H1 (cell line): Measurements from ENCODE around the gene COL11A1. TPM values are rescaled to one million over a fixed set of nuclear protein-coding genes. Genes with fewer than 3 reads are reported as not detected.

Experiments
- CTCF ChIA-PET: fragments of 300-600 bp; sonication (Branson Sonifier 250); formaldehyde crosslinking; loops from one replicate; lab custom pipeline; 2021; ENCODE audit not compliant: partially characterized antibody; lab: Charles Lee
- POLR2A ChIA-PET: fragments of 300-600 bp; sonication (Branson Sonifier 250); formaldehyde crosslinking; loops from one replicate; lab custom pipeline; 2021; ENCODE audit warnings: inconsistent platforms; ENCODE audit not compliant: partially characterized antibody; lab: Charles Lee
- DNase-seq, 2 experiments: peaks; one replicate each; pipeline versions ENCODE4 v3.0.0 to v3.0.0-alpha.2; 2010 to 2022; ENCODE audit warnings: low spot score in 2 of 2, low read depth in 1 of 2, mixed read lengths in 1 of 2
- FAIRE-seq: peaks from 2 replicates; lab custom pipeline; 2011; peaks lifted over from hg19 to GRCh38; lab: Jason Lieb, UNC
- H2AFZ ChIP-seq: 2 replicates; pipeline ENCODE4 v1.8.1; 2012; ENCODE audit warnings: low read length, inconsistent platforms
- H2AK5ac ChIP-seq: 2 replicates; pipeline ENCODE4 v1.6.1; 2013; ENCODE audit warnings: low read depth, low read length
- H2BK120ac ChIP-seq: replicated peaks from 2 replicates; pipeline ENCODE3; 2013; ENCODE audit warnings: low read depth, low read length, inconsistent platforms
- H2BK12ac ChIP-seq: 2 replicates; pipeline ENCODE4 v1.6.1; 2013; ENCODE audit warnings: low read depth, low read length
- H2BK15ac ChIP-seq: 2 replicates; pipeline ENCODE4 v1.6.1; 2013; ENCODE audit warnings: low read length
- H2BK20ac ChIP-seq: 2 replicates; pipeline ENCODE4 v1.6.1; 2013; ENCODE audit warnings: low read length
- H2BK5ac ChIP-seq: 2 replicates; pipeline ENCODE4 v1.6.1; 2013; ENCODE audit warnings: low read depth, low read length
- H3K14ac ChIP-seq: 2 replicates; pipeline ENCODE4 v1.6.1; 2013; ENCODE audit warnings: inconsistent platforms; ENCODE audit not compliant: insufficient read length
- H3K18ac ChIP-seq: 2 replicates; pipeline ENCODE4 v1.6.1; 2013; ENCODE audit warnings: low read length; ENCODE audit errors: extremely low read depth
- H3K23ac ChIP-seq: 2 replicates; pipeline ENCODE4 v1.6.1; 2013; ENCODE audit warnings: inconsistent platforms; ENCODE audit not compliant: insufficient read length
- H3K23me2 ChIP-seq: 2 replicates; pipeline ENCODE4 v1.6.1; 2013; ENCODE audit warnings: low read depth, low read length
- H3K27ac ChIP-seq: 2 replicates; pipeline ENCODE4 v1.6.1; 2011; ENCODE audit warnings: low read depth, low read length, inconsistent platforms
- H3K27me3 ChIP-seq, 4 experiments: replicated peaks in 1 of 4; 1 replicate in 1 of 4; 2 replicates in 3 of 4; pipeline versions ENCODE4 v1.6.1 to v1.8.1; 2011 to 2013; ENCODE audit warnings: low read length in 3 of 4, mild to moderate bottlenecking in 3 of 4, inconsistent platforms in 2 of 4, mixed read lengths in 2 of 4, moderate library complexity in 1 of 4; ENCODE audit not compliant: control insufficient read depth in 3 of 4, insufficient read depth in 3 of 4; ENCODE audit errors: extremely low read depth in 1 of 4
- H3K36me3 ChIP-seq, 4 experiments: 2 replicates each; pipeline versions ENCODE4 v1.6.1 to v1.8.1; 2011 to 2013; ENCODE audit warnings: mild to moderate bottlenecking in 4 of 4, low read length in 3 of 4, moderate library complexity in 2 of 4, control low read depth in 1 of 4, inconsistent platforms in 1 of 4; ENCODE audit not compliant: insufficient read depth in 4 of 4, control insufficient read depth in 2 of 4
- H3K4ac ChIP-seq: replicated peaks from 2 replicates; pipeline ENCODE3; 2013; ENCODE audit warnings: low read length, low read depth, mixed read lengths, inconsistent platforms; ENCODE audit not compliant: insufficient read length
- H3K4me1 ChIP-seq, 4 experiments: replicated peaks in 1 of 4; 1 replicate in 1 of 4; 2 replicates in 3 of 4; pipeline versions ENCODE4 v1.6.1 to v1.8.1; 2011 to 2013; ENCODE audit warnings: low read length in 3 of 4, inconsistent platforms in 2 of 4, mixed read lengths in 1 of 4; ENCODE audit not compliant: insufficient read depth in 4 of 4, control insufficient read depth in 3 of 4
- H3K4me2 ChIP-seq, 2 experiments: 2 replicates each; pipeline versions ENCODE4 v1.6.1 to v1.8.1; 2011 to 2013; ENCODE audit warnings: low read depth in 2 of 2, low read length in 2 of 2, control low read depth in 1 of 2, inconsistent platforms in 1 of 2, mild to moderate bottlenecking in 1 of 2; ENCODE audit not compliant: insufficient read depth in 1 of 2
- H3K4me3 ChIP-seq, 4 experiments: fragments of 200-600, 300-600 bp in 1 of 4; sonication (generic), shearing (Covaris generic), sonication (Bioruptor Twin) in 1 of 4; 2 replicates each; pipeline versions ENCODE4 v1.5.1 to v1.8.1; 2011 to 2016; ENCODE audit warnings: low read length in 4 of 4, low read depth in 3 of 4, control low read depth in 2 of 4, inconsistent platforms in 2 of 4, mild to moderate bottlenecking in 2 of 4, mixed read lengths in 1 of 4, moderate library complexity in 1 of 4; ENCODE audit not compliant: insufficient read depth in 2 of 4; ENCODE audit errors: extremely low read depth in 1 of 4
- H3K56ac ChIP-seq: replicated peaks from 2 replicates; pipeline ENCODE3; 2013; ENCODE audit warnings: low read depth, mild to moderate bottlenecking, mixed read lengths, low read length, inconsistent platforms; ENCODE audit not compliant: insufficient read length
- H3K79me1 ChIP-seq: 2 replicates; pipeline ENCODE4 v1.6.1; 2013; ENCODE audit warnings: low read depth, low read length, control low read depth
- H3K79me2 ChIP-seq, 2 experiments: 2 replicates each; pipeline versions ENCODE4 v1.6.1 to v1.8.1; 2012 to 2013; ENCODE audit warnings: low read length in 2 of 2, mild to moderate bottlenecking in 2 of 2, inconsistent platforms in 1 of 2; ENCODE audit not compliant: insufficient read depth in 2 of 2, control insufficient read depth in 1 of 2
- H3K9ac ChIP-seq, 4 experiments: replicated peaks in 1 of 4; 1 replicate in 1 of 4; 2 replicates in 3 of 4; pipeline versions ENCODE4 v1.6.1 to v1.8.1; 2011 to 2013; ENCODE audit warnings: low read depth in 3 of 4, low read length in 3 of 4, control low read depth in 2 of 4, mild to moderate bottlenecking in 2 of 4, moderate library complexity in 2 of 4, inconsistent platforms in 1 of 4; ENCODE audit errors: extremely low read depth in 1 of 4
- H3K9me3 ChIP-seq, 2 experiments: 2 replicates each; pipeline versions ENCODE4 v1.6.1 to v1.8.1; 2012 to 2013; ENCODE audit warnings: mild to moderate bottlenecking in 2 of 2, moderate library complexity in 2 of 2, control low read depth in 1 of 2, inconsistent platforms in 1 of 2, low read depth in 1 of 2, low read length in 1 of 2, mixed read lengths in 1 of 2; ENCODE audit not compliant: insufficient read depth in 2 of 2
- H4K20me1 ChIP-seq, 2 experiments: replicated peaks in 1 of 2; 2 replicates each; pipeline versions ENCODE3 to v1.8.1; 2011 to 2013; ENCODE audit warnings: inconsistent platforms in 2 of 2, low read length in 2 of 2, mild to moderate bottlenecking in 1 of 2; ENCODE audit not compliant: insufficient read depth in 2 of 2, control insufficient read depth in 1 of 2
- H4K5ac ChIP-seq: 2 replicates; pipeline ENCODE4 v1.6.1; 2013; ENCODE audit warnings: low read length, low read depth, mixed read lengths, inconsistent platforms; ENCODE audit not compliant: insufficient read length
- H4K8ac ChIP-seq: 2 replicates; pipeline ENCODE4 v1.8.0; 2013; ENCODE audit warnings: mild to moderate bottlenecking, moderate library complexity, low read length, inconsistent platforms; ENCODE audit not compliant: insufficient read depth; ENCODE audit errors: extremely low read depth
- H4K91ac ChIP-seq: replicated peaks from 2 replicates; pipeline ENCODE3; 2013; ENCODE audit warnings: low read length, mixed read lengths, inconsistent platforms; ENCODE audit not compliant: insufficient read length
- BCL11A ChIP-seq, 2 experiments: IDR thresholded peaks; one replicate each; pipeline ENCODE4 v1.6.1; 2011; ENCODE audit warnings: low read depth in 2 of 2, low read length in 2 of 2, mild to moderate bottlenecking in 2 of 2
- BRCA1 ChIP-seq: IDR thresholded peaks from 2 replicates; pipeline ENCODE4 v1.6.1; 2012; ENCODE audit warnings: low read depth, low read length, improper control_type of control experiment
- GTF2F1 ChIP-seq: IDR thresholded peaks from 2 replicates; pipeline ENCODE4 v1.6.1; 2012; ENCODE audit warnings: low read depth, low read length, improper control_type of control experiment, borderline replicate concordance
- NRF1 ChIP-seq: IDR thresholded peaks from 2 replicates; pipeline ENCODE4 v1.6.1; 2011; ENCODE audit warnings: mild to moderate bottlenecking, low read depth, low read length, improper control_type of control experiment
- RXRA ChIP-seq: IDR thresholded peaks from 2 replicates; pipeline ENCODE4 v1.6.1; 2011; ENCODE audit warnings: low read depth, mild to moderate bottlenecking, low read length, moderate library complexity; ENCODE audit not compliant: insufficient read depth
- SIRT6 ChIP-seq: IDR thresholded peaks from one replicate; pipeline ENCODE4 v1.7.1; 2012; ENCODE audit warnings: low read length, inconsistent platforms
- YY1 ChIP-seq: IDR thresholded peaks from 2 replicates; pipeline ENCODE4 v1.6.1; 2011; ENCODE audit warnings: low read depth, mild to moderate bottlenecking, low read length
- WGBS, 2 experiments: shearing (Covaris generic) in 1 of 2; methylation state at CpG; one replicate each; pipeline versions ENCODE4 v1.1.6 to v1.1.7; 2013 to 2015; ENCODE audit warnings: low lambda C conversion rate in 2 of 2, mixed read lengths in 2 of 2, inconsistent platforms in 1 of 2, low coverage in 1 of 2, missing lambda C conversion rate in 1 of 2; ENCODE audit not compliant: insufficient replicate concordance in 2 of 2, insufficient coverage in 1 of 2, insufficient read length in 1 of 2; ENCODE audit errors: extremely low coverage in 1 of 2, missing lambda C conversion rate in 1 of 2; 5-methylcytosine and 5-hydroxymethylcytosine counted together
- polyA plus RNA-seq, 7 experiments: library from polyadenylated mRNA; depleted of rRNA in 3 of 7; stranded (reverse) in 5 of 7; unstranded in 2 of 7; fragments of >200 nt in 5 of 7; fragments of 200-250 nt in 2 of 7; gene quantifications; 1 replicate in 5 of 7; 2 replicates in 1 of 7; 4 replicates in 1 of 7; pipeline versions ENCODE4 v1.2.1 to v1.2.3, GENCODE V29; 2011 to 2013; ENCODE audit warnings: missing spikeins in 2 of 7, mixed read lengths in 2 of 7
- total RNA-seq: library from RNA; stranded (reverse); fragmentation: NEBNext Ultra II Directional; extraction: Animal tissue kit (Norgen Biotek cat#: 25700); gene quantifications from 2 replicates; pipeline ENCODE4 v1.2.1, GENCODE V29; 2021

The COL11A1 gene
- total and polyA plus RNA-seq, 2 of the 8 experiments (the other 6 are each of a cell fraction or from before 2014, with no cell fraction given): 4.0 to 27.9 TPM

DNA sequence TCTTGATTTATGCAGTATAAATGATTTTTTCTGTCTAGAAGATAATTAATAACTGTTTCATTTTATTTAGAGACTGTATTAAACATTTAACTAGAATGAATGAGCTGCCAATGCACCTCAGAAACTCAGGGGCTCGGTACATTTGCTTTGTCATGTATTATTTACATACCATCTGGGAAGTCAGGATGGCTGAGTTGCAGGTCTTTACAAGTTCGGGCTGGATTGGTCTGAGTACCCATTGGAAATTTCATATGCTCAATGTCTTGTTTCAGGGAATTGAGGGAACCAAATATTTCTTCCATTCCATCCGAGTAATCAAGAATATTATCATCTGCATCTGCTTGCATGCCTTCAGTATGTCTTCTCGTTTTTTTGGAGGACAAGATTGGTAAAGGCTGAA lies 221.7 kb downstream of the COL11A1 start:
- Histone ChIP-seq H3K79me1 (no peaks in the 10 kb centered on the region), H2BK15ac (no peak overlapping the region), H3K4me1 (peaks cover 0 to 3% (median 0%) of the 10 kb centered on the region in 4 experiments; a peak in 2 of 7 replicates), H3K9ac (no peak overlapping the region), H3K14ac (no peak overlapping the region), H2BK5ac (no peak overlapping the region), H3K56ac (no peak overlapping the region), H4K20me1 (no peaks in the 10 kb centered on the region), H2BK20ac (no peak overlapping the region), H3K23ac (no peak overlapping the region), H2AFZ (no peak overlapping the region), H3K9me3 (0 out of 4 replicates have a peak, but pooled peaks cover 0 to 2% of the 10 kb centered on the region in 2 experiments), H4K5ac (no peak overlapping the region), H2AK5ac (no peak overlapping the region), H4K8ac (no peak overlapping the region), H3K79me2 (no peaks in the 10 kb centered on the region), H3K4me3 (no peak overlapping the region), H2BK120ac (no peak overlapping the region), H3K23me2 (no peaks in the 10 kb centered on the region), H3K18ac (no peak overlapping the region), H3K36me3 (no peaks in the 10 kb centered on the region), H2BK12ac (no peak overlapping the region), H3K27me3 (no peaks in the 10 kb centered on the region), H4K91ac (no peak overlapping the region), H3K4me2 (no peak overlapping the region), H3K27ac (no peak overlapping the region), H3K4ac (no peak overlapping the region)
- ChIA-PET POLR2A (no interaction called here), CTCF (no interaction called here)
- DNase-seq (no peak), FAIRE-seq (no peak)
- WGBS, 2 experiments: 94% methylated on average over 4 of the region's 4 CpGs; no CpG with 5 or more reads in 1 of the 2 experiments
- TF ChIP-seq GTF2F1 (no peak), BCL11A (IDR thresholded peaks at IDR 0.05; ENCODE audit: low read depth in 2 of 2, low read length in 2 of 2) (no peak), SIRT6 (no peak), YY1 (no peak), RXRA (no peak), BRCA1 (no peak), NRF1 (no peak)
